Panc1 (cell line): Measurements from ENCODE around the gene ZNF800. TPM values are rescaled to one million over a fixed set of nuclear protein-coding genes. Genes with fewer than 3 reads are reported as not detected.

Source experiments
- ATAC-seq: fragments of 200-7000 bp; cut with Tn5 transposase; 2 replicates; pipeline ENCODE4 v1.9.1; 2020; ENCODE audit warnings: mild to moderate bottlenecking, moderate library complexity
- BruUV-seq: library from RNA; stranded (reverse); fragments of 400-500 nt; replicated peaks from 2 replicates; lab custom pipeline; 2021; lab: Mats Ljungman, UMichigan
- CTCF ChIA-PET: fragments of 300-600 bp; sonication (Branson Sonifier 250); formaldehyde crosslinking; loops from one replicate; lab custom pipeline; 2022; ENCODE audit warnings: antibody characterized with exemption; lab: Charles Lee
- POLR2A ChIA-PET: fragments of 300-600 bp; sonication (Branson Sonifier 250); formaldehyde crosslinking; loops from one replicate; lab custom pipeline; 2022; ENCODE audit warnings: antibody characterized with exemption; lab: Charles Lee
- DNase-seq: peaks from one replicate; pipeline ENCODE4 v3.0.0-alpha.2; 2010; ENCODE audit warnings: low read depth, low spot score
- H3K27ac ChIP-seq: 2 replicates; pipeline ENCODE4 v1.5.1; 2011; ENCODE audit warnings: mild to moderate bottlenecking, low read length, inconsistent platforms
- H3K27me3 ChIP-seq: fragments of 200-500 bp; sonication (Bioruptor generic); 2 replicates; pipeline ENCODE4 v1.6.0; 2014; ENCODE audit warnings: low read length, inconsistent platforms; ENCODE audit not compliant: control insufficient read depth, insufficient read depth
- H3K36me3 ChIP-seq: fragments of 200-500 bp; sonication (Bioruptor generic); 2 replicates; pipeline ENCODE4 v1.5.1; 2014; ENCODE audit warnings: inconsistent platforms, mild to moderate bottlenecking, low read length, moderate library complexity; ENCODE audit not compliant: control insufficient read depth, insufficient read depth
- H3K4me1 ChIP-seq: 2 replicates; pipeline ENCODE4 v1.5.1; 2011; ENCODE audit warnings: inconsistent platforms, mild to moderate bottlenecking, low read length, moderate library complexity; ENCODE audit not compliant: control insufficient read depth, insufficient read depth
- H3K4me3 ChIP-seq, 2 experiments: 2 replicates each; pipeline ENCODE4 v1.5.1; 2011 to 2012; ENCODE audit warnings: low read depth in 2 of 2, low read length in 2 of 2, mild to moderate bottlenecking in 2 of 2, inconsistent platforms in 1 of 2, moderate library complexity in 1 of 2
- H3K9me3 ChIP-seq: fragments of 200-500 bp; sonication (Bioruptor generic); 2 replicates; pipeline ENCODE4 v1.5.1; 2014; ENCODE audit warnings: low read depth, mild to moderate bottlenecking, inconsistent platforms, low read length, moderate library complexity; ENCODE audit not compliant: control insufficient read depth, insufficient read depth
- POLR2AphosphoS5 ChIP-seq: IDR thresholded peaks from 2 replicates; pipeline ENCODE4 v1.6.1; 2012; ENCODE audit warnings: mild to moderate bottlenecking, low read depth, low read length, moderate library complexity
- SIN3A ChIP-seq: IDR thresholded peaks from 2 replicates; pipeline ENCODE4 v1.6.1; 2012; ENCODE audit warnings: low read depth, mild to moderate bottlenecking, low read length, moderate library complexity, borderline replicate concordance; ENCODE audit not compliant: insufficient read depth
- TCF7L2 ChIP-seq: IDR thresholded peaks from 2 replicates; pipeline ENCODE4 v1.6.1; 2011; ENCODE audit warnings: mild to moderate bottlenecking, low read depth, low read length, inconsistent platforms
- in situ Hi-C: cut with HindIII; loops from 2 replicates; pipeline ENCODE4 v1.10.0; 2016; ENCODE audit warnings: low sequenced_read_pairs, low pct_unique_long_range_greater_than_20kb
- intact Hi-C: fragments of 100-400 bp; cut with micrococcal nuclease; formaldehyde crosslinking; loops from one replicate; pipeline ENCODE4 v1.10.0; 2022; ENCODE audit not compliant: unreplicated experiment
- total RNA-seq: library from RNA; stranded (reverse); gene quantifications from one replicate; pipeline ENCODE4 v1.2.1, GENCODE V29; 2021; ENCODE audit not compliant: unreplicated experiment
- TF ChIP-seq, protein P1 (sequence below), 2 experiments: IDR thresholded peaks; 2 replicates each; pipeline ENCODE4 v1.6.1; 2011 to 2012; ENCODE audit warnings: low read depth in 2 of 2, control low read depth in 1 of 2, low read length in 1 of 2, mild to moderate bottlenecking in 1 of 2, moderate library complexity in 1 of 2; ENCODE audit not compliant: insufficient read depth in 1 of 2
- TF ChIP-seq, protein P2 (sequence below): fragments of 450-650 bp; IDR thresholded peaks from 2 replicates; pipeline ENCODE4 v1.5.1; 2017; ENCODE audit warnings: mild to moderate bottlenecking

ZNF800 gene
- total RNA-seq, 1 experiment from 2014 or later, result 26.0 TPM

DNA sequence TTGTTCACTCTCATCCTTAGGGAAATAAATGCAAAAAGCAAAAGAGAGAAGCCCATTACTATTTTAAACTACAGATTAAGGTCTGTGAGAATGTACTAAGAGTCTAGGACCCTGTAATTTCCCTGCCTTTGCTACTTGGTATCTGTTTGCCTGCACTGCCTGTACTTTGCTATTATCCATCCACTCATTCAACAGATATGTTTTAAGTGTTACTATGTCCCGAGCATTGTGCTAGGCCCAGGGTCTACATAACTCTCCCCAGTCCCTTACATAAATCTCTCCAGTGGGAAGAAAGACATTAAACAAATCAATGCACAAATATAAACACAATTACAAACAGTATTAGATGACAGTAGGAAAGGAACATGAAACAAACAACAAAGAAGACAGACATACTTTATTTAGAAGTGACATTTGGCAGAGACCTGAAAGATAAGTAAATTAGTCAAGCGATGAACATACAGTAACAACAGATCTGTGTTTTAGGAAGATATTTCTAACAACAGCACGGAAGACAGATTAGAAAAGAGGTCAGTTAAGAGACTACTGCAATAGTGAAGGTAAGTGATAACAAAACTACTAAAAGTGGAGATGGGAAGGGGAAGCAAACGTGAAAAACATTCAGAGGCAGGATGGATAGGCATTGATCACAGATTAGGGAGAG is 30.0 kb downstream of the ZNF800 start:
- H3K27me3 ChIP-seq, result no peaks in the 10 kb centered on the region
- CTCF ChIA-PET, result no interaction called here
- no peaks in the 10 kb centered on the region for H3K4me1 ChIP-seq
- H3K36me3 ChIP-seq, result peaks cover 15% of the 10 kb centered on the region
- intact Hi-C loops (no loop called here), in situ Hi-C loops (no loop called here)
- no peaks in the 10 kb centered on the region for H3K9me3 ChIP-seq
- no peak for TF ChIP-seq TCF7L2
- TF ChIP-seq, protein P1, sequence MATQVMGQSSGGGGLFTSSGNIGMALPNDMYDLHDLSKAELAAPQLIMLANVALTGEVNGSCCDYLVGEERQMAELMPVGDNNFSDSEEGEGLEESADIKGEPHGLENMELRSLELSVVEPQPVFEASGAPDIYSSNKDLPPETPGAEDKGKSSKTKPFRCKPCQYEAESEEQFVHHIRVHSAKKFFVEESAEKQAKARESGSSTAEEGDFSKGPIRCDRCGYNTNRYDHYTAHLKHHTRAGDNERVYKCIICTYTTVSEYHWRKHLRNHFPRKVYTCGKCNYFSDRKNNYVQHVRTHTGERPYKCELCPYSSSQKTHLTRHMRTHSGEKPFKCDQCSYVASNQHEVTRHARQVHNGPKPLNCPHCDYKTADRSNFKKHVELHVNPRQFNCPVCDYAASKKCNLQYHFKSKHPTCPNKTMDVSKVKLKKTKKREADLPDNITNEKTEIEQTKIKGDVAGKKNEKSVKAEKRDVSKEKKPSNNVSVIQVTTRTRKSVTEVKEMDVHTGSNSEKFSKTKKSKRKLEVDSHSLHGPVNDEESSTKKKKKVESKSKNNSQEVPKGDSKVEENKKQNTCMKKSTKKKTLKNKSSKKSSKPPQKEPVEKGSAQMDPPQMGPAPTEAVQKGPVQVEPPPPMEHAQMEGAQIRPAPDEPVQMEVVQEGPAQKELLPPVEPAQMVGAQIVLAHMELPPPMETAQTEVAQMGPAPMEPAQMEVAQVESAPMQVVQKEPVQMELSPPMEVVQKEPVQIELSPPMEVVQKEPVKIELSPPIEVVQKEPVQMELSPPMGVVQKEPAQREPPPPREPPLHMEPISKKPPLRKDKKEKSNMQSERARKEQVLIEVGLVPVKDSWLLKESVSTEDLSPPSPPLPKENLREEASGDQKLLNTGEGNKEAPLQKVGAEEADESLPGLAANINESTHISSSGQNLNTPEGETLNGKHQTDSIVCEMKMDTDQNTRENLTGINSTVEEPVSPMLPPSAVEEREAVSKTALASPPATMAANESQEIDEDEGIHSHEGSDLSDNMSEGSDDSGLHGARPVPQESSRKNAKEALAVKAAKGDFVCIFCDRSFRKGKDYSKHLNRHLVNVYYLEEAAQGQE (IDR thresholded peaks at IDR 0.05; ENCODE audit: insufficient read depth in 1 of 2, low read depth in 2 of 2, low read length in 1 of 2), result no peak
- TF ChIP-seq, protein P2, sequence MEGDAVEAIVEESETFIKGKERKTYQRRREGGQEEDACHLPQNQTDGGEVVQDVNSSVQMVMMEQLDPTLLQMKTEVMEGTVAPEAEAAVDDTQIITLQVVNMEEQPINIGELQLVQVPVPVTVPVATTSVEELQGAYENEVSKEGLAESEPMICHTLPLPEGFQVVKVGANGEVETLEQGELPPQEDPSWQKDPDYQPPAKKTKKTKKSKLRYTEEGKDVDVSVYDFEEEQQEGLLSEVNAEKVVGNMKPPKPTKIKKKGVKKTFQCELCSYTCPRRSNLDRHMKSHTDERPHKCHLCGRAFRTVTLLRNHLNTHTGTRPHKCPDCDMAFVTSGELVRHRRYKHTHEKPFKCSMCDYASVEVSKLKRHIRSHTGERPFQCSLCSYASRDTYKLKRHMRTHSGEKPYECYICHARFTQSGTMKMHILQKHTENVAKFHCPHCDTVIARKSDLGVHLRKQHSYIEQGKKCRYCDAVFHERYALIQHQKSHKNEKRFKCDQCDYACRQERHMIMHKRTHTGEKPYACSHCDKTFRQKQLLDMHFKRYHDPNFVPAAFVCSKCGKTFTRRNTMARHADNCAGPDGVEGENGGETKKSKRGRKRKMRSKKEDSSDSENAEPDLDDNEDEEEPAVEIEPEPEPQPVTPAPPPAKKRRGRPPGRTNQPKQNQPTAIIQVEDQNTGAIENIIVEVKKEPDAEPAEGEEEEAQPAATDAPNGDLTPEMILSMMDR, result no peak
- TF ChIP-seq SIN3A, result no peak
- no peak for TF ChIP-seq POLR2AphosphoS5
- ATAC-seq (no peak), DNase-seq (no peak)
- no TSS peak for BruUV-seq
- H3K27ac ChIP-seq, result no peak overlapping the region
- POLR2A ChIA-PET, result no interaction called here
- no peak overlapping the region for H3K4me3 ChIP-seq

DNA sequence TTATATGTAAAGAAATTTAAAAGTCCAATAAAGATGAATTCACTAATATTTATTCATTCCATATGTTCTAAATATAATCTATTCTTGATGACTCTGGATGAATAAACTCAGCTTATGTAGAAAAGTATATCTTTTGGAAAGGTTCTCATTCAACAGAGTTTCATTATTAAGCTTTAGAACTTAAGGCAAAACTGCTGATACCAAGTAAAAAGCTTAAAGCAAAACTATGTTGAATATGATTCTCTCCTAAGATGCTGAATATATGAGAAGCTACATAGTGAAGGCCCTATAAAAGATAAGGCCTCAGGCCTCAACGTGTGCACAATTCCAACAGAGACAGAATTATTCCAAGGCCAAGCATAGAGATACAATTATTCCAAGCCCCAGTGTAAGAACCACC is 30.8 kb downstream of the ZNF800 start:
- in situ Hi-C loops, result no loop called here
- intact Hi-C loops, result no loop called here
- peaks cover 16% of the 10 kb centered on the region for H3K36me3 ChIP-seq
- no peak overlapping the region for H3K4me3 ChIP-seq
- ATAC-seq (no peak), DNase-seq (no peak)
- POLR2A ChIA-PET, result no interaction called here
- H3K27ac ChIP-seq, result no peak overlapping the region
- CTCF ChIA-PET, result no interaction called here
- no peaks in the 10 kb centered on the region for H3K27me3 ChIP-seq
- H3K9me3 ChIP-seq, result no peaks in the 10 kb centered on the region
- TF ChIP-seq, protein P2, result no peak
- TF ChIP-seq POLR2AphosphoS5 (no peak), TCF7L2 (no peak), SIN3A (no peak)
- TF ChIP-seq, protein P1 (IDR thresholded peaks at IDR 0.05; ENCODE audit: insufficient read depth in 1 of 2, low read depth in 2 of 2, low read length in 1 of 2), result no peak
- BruUV-seq, result no TSS peak
- H3K4me1 ChIP-seq, result no peaks in the 10 kb centered on the region
